ENCODE results near the gene DACT1. TPM values are rescaled to one million over a fixed set of nuclear protein-coding genes. Genes with fewer than 3 reads are reported as not detected.

Gene DACT1, protein sequence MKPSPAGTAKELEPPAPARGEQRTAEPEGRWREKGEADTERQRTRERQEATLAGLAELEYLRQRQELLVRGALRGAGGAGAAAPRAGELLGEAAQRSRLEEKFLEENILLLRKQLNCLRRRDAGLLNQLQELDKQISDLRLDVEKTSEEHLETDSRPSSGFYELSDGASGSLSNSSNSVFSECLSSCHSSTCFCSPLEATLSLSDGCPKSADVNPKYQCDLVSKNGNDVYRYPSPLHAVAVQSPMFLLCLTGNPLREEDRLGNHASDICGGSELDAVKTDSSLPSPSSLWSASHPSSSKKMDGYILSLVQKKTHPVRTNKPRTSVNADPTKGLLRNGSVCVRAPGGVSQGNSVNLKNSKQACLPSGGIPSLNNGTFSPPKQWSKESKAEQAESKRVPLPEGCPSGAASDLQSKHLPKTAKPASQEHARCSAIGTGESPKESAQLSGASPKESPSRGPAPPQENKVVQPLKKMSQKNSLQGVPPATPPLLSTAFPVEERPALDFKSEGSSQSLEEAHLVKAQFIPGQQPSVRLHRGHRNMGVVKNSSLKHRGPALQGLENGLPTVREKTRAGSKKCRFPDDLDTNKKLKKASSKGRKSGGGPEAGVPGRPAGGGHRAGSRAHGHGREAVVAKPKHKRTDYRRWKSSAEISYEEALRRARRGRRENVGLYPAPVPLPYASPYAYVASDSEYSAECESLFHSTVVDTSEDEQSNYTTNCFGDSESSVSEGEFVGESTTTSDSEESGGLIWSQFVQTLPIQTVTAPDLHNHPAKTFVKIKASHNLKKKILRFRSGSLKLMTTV
- 38.0 TPM for total RNA-seq

DNA sequence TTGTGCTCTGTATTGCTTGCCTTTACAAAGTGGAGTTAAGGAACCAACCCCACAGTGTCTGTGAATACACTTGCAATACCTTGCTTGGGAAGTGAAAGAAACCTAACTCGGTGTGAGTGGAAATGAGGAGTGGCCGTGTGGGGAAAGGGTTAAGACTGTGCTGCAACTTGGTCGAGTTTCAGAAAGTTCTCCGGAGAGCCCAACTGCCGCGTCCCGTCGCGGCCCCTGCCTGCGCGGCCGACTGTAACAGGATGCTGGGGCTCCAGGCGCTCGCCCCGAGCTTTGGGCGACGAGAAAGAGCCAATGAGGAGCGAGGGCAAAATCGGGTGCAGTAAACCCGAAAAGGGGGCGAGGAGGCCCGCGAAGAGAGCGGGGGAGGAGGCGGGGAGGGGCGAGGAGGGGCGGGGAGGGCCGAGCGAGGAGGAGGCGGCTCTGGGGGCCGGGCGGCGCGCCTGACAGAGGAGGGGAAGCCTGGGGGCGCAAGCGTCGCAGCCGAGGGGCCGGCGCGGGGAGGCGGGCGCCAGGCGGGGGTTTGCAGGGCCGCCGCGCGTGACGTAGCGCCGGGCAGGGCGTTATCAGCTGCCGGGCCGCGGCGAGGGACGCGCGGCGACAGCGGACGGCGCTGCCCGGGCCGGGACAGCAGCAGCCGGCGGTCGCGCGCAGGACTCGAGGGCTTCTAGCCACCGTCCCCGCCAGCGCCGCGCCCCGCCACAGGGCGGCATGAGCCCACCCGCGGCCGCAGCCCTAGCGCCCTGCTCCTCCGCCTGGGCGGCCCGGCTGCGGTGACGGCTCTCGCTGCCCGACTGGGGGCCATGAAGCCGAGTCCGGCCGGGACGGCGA is at the start of gene DACT1:
Gene DACT1 (plus strand): TSS at position 572 of the 840 bp plus-strand sequence. CDS start 241 bp downstream, at position 813.

Other genes with a start within 250 kb of the DACT1 start
- gene TOMM20L, start 242.0 kb upstream of the DACT1 start, total RNA-seq = not detected
- gene TIMM9, start 210.4 kb upstream of the DACT1 start, total RNA-seq = 24.3 TPM
- gene KIAA0586, start 210.2 kb upstream of the DACT1 start, total RNA-seq = 21.2 TPM